HL-60 (cell line): Measurements from ENCODE around the gene MERTK.

ENCODE experiments used
- POLR2AphosphoS5 ChIP-seq: IDR thresholded peaks from 2 replicates; pipeline ENCODE4 v1.6.1; 2012; ENCODE audit warnings: low read depth
- SPI1 ChIP-seq: IDR thresholded peaks from 2 replicates; pipeline ENCODE4 v1.6.1; 2012; ENCODE audit warnings: low read depth, mild to moderate bottlenecking, borderline replicate concordance
- TF ChIP-seq, protein P1 (sequence below): IDR thresholded peaks from one replicate; pipeline ENCODE4 v1.5.1; 2011; ENCODE audit warnings: low read length, control low read depth, inconsistent platforms; ENCODE audit not compliant: insufficient read depth
- TF ChIP-seq, protein P2 (sequence below): IDR thresholded peaks from 2 replicates; pipeline ENCODE4 v1.6.1; 2012; ENCODE audit warnings: low read depth; ENCODE audit not compliant: insufficient replicate concordance

- TF ChIP-seq, protein P1, sequence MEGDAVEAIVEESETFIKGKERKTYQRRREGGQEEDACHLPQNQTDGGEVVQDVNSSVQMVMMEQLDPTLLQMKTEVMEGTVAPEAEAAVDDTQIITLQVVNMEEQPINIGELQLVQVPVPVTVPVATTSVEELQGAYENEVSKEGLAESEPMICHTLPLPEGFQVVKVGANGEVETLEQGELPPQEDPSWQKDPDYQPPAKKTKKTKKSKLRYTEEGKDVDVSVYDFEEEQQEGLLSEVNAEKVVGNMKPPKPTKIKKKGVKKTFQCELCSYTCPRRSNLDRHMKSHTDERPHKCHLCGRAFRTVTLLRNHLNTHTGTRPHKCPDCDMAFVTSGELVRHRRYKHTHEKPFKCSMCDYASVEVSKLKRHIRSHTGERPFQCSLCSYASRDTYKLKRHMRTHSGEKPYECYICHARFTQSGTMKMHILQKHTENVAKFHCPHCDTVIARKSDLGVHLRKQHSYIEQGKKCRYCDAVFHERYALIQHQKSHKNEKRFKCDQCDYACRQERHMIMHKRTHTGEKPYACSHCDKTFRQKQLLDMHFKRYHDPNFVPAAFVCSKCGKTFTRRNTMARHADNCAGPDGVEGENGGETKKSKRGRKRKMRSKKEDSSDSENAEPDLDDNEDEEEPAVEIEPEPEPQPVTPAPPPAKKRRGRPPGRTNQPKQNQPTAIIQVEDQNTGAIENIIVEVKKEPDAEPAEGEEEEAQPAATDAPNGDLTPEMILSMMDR, result no peak
- TF ChIP-seq, protein P2, sequence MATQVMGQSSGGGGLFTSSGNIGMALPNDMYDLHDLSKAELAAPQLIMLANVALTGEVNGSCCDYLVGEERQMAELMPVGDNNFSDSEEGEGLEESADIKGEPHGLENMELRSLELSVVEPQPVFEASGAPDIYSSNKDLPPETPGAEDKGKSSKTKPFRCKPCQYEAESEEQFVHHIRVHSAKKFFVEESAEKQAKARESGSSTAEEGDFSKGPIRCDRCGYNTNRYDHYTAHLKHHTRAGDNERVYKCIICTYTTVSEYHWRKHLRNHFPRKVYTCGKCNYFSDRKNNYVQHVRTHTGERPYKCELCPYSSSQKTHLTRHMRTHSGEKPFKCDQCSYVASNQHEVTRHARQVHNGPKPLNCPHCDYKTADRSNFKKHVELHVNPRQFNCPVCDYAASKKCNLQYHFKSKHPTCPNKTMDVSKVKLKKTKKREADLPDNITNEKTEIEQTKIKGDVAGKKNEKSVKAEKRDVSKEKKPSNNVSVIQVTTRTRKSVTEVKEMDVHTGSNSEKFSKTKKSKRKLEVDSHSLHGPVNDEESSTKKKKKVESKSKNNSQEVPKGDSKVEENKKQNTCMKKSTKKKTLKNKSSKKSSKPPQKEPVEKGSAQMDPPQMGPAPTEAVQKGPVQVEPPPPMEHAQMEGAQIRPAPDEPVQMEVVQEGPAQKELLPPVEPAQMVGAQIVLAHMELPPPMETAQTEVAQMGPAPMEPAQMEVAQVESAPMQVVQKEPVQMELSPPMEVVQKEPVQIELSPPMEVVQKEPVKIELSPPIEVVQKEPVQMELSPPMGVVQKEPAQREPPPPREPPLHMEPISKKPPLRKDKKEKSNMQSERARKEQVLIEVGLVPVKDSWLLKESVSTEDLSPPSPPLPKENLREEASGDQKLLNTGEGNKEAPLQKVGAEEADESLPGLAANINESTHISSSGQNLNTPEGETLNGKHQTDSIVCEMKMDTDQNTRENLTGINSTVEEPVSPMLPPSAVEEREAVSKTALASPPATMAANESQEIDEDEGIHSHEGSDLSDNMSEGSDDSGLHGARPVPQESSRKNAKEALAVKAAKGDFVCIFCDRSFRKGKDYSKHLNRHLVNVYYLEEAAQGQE, result no peak
- no peak for TF ChIP-seq POLR2AphosphoS5
- no peak for TF ChIP-seq SPI1
Measured at GRCh38 chr2:111936881-111937280, 38.5 kb downstream of the MERTK start.
